ENCODE results near the gene ZP1. TPM values are rescaled to one million over a fixed set of nuclear protein-coding genes. Genes with fewer than 3 reads are reported as not detected.

The ZP1 gene
- total and polyA plus RNA-seq, 2 of the 13 experiments (the other 11 are each of a cell fraction or from before 2014, with no cell fraction given) = 0.16 TPM; not detected in 1

DNA sequence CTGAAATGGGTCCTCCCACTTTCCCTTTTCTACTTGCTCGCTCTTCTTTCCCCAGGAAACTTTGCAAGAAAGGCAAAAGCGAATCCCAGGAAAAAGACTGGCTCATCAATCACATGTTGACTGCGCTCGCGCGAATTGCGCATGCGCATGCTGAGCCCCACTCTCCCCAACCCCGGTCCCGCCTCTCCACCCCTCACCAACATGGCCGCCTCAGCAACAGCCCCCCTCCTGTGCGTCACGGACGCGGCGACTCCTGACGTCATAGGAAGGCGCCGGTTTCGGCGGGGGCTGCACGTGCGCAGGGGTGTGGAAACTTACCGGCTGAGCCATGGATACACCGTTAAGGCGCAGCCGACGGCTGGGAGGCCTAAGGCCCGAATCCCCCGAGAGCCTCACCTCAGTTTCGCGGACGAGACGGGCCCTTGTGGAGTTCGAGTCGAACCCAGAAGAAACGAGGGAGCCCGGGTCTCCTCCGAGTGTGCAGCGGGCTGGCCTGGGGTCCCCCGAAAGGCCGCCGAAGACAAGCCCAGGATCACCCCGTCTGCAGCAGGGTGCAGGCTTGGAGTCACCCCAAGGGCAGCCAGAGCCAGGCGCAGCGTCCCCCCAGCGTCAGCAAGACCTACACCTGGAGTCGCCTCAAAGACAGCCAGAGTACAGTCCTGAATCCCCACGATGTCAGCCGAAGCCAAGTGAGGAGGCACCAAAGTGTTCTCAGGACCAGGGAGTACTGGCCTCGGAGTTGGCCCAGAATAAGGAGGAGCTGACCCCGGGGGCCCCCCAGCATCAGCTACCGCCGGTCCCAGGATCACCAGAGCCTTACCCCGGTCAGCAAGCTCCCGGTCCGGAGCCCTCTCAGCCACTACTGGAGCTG is 25.3 kb upstream of the ZP1 start, which contains the start of gene CCDC86 (continued):
- peak; percentile 90 for TF ChIP-seq SATB2 (CRISPR knock-in tag; IDR thresholded peaks at IDR 0.05)
- TF ChIP-seq, protein P1, sequence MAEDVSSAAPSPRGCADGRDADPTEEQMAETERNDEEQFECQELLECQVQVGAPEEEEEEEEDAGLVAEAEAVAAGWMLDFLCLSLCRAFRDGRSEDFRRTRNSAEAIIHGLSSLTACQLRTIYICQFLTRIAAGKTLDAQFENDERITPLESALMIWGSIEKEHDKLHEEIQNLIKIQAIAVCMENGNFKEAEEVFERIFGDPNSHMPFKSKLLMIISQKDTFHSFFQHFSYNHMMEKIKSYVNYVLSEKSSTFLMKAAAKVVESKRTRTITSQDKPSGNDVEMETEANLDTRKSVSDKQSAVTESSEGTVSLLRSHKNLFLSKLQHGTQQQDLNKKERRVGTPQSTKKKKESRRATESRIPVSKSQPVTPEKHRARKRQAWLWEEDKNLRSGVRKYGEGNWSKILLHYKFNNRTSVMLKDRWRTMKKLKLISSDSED (CRISPR knock-in tag; IDR thresholded peaks at IDR 0.05) = no peak
- TF ChIP-seq RCOR2 (CRISPR knock-in tag; IDR thresholded peaks at IDR 0.05) = peak; percentile 57; the same call in 1 of the 2 replicates
- TF ChIP-seq, protein P2, sequence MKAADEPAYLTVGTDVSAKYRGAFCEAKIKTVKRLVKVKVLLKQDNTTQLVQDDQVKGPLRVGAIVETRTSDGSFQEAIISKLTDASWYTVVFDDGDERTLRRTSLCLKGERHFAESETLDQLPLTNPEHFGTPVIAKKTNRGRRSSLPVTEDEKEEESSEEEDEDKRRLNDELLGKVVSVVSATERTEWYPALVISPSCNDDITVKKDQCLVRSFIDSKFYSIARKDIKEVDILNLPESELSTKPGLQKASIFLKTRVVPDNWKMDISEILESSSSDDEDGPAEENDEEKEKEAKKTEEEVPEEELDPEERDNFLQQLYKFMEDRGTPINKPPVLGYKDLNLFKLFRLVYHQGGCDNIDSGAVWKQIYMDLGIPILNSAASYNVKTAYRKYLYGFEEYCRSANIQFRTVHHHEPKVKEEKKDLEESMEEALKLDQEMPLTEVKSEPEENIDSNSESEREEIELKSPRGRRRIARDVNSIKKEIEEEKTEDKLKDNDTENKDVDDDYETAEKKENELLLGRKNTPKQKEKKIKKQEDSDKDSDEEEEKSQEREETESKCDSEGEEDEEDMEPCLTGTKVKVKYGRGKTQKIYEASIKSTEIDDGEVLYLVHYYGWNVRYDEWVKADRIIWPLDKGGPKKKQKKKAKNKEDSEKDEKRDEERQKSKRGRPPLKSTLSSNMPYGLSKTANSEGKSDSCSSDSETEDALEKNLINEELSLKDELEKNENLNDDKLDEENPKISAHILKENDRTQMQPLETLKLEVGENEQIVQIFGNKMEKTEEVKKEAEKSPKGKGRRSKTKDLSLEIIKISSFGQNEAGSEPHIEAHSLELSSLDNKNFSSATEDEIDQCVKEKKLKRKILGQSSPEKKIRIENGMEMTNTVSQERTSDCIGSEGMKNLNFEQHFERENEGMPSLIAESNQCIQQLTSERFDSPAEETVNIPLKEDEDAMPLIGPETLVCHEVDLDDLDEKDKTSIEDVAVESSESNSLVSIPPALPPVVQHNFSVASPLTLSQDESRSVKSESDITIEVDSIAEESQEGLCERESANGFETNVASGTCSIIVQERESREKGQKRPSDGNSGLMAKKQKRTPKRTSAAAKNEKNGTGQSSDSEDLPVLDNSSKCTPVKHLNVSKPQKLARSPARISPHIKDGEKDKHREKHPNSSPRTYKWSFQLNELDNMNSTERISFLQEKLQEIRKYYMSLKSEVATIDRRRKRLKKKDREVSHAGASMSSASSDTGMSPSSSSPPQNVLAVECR (CRISPR knock-in tag; IDR thresholded peaks at IDR 0.05; ENCODE audit: borderline replicate concordance) = peak; percentile 100
- TF ChIP-seq, protein P3, sequence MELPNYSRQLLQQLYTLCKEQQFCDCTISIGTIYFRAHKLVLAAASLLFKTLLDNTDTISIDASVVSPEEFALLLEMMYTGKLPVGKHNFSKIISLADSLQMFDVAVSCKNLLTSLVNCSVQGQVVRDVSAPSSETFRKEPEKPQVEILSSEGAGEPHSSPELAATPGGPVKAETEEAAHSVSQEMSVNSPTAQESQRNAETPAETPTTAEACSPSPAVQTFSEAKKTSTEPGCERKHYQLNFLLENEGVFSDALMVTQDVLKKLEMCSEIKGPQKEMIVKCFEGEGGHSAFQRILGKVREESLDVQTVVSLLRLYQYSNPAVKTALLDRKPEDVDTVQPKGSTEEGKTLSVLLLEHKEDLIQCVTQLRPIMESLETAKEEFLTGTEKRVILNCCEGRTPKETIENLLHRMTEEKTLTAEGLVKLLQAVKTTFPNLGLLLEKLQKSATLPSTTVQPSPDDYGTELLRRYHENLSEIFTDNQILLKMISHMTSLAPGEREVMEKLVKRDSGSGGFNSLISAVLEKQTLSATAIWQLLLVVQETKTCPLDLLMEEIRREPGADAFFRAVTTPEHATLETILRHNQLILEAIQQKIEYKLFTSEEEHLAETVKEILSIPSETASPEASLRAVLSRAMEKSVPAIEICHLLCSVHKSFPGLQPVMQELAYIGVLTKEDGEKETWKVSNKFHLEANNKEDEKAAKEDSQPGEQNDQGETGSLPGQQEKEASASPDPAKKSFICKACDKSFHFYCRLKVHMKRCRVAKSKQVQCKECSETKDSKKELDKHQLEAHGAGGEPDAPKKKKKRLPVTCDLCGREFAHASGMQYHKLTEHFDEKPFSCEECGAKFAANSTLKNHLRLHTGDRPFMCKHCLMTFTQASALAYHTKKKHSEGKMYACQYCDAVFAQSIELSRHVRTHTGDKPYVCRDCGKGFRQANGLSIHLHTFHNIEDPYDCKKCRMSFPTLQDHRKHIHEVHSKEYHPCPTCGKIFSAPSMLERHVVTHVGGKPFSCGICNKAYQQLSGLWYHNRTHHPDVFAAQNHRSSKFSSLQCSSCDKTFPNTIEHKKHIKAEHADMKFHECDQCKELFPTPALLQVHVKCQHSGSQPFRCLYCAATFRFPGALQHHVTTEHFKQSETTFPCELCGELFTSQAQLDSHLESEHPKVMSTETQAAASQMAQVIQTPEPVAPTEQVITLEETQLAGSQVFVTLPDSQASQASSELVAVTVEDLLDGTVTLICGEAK (IDR thresholded peaks at IDR 0.05) = no peak
- TF ChIP-seq, protein P3 (CRISPR knock-in tag; IDR thresholded peaks at IDR 0.05) = peak; percentile 84; the same call in 1 of the 2 replicates
- TF ChIP-seq, protein P4, sequence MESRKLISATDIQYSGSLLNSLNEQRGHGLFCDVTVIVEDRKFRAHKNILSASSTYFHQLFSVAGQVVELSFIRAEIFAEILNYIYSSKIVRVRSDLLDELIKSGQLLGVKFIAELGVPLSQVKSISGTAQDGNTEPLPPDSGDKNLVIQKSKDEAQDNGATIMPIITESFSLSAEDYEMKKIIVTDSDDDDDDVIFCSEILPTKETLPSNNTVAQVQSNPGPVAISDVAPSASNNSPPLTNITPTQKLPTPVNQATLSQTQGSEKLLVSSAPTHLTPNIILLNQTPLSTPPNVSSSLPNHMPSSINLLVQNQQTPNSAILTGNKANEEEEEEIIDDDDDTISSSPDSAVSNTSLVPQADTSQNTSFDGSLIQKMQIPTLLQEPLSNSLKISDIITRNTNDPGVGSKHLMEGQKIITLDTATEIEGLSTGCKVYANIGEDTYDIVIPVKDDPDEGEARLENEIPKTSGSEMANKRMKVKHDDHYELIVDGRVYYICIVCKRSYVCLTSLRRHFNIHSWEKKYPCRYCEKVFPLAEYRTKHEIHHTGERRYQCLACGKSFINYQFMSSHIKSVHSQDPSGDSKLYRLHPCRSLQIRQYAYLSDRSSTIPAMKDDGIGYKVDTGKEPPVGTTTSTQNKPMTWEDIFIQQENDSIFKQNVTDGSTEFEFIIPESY (CRISPR knock-in tag; IDR thresholded peaks at IDR 0.05) = peak; percentile 57; the same call in 1 of the 2 replicates
- TF ChIP-seq ZNF232 (CRISPR knock-in tag; IDR thresholded peaks at IDR 0.05; ENCODE audit: borderline replicate concordance) = peak; percentile 84
- TF ChIP-seq ZNF292 (CRISPR knock-in tag; IDR thresholded peaks at IDR 0.05; ENCODE audit: borderline replicate concordance, low read depth) = no peak
- peak; percentile 51 for TF ChIP-seq PTBP1 (IDR thresholded peaks at IDR 0.05; ENCODE audit: low read depth, low read length, poor library complexity, severe bottlenecking)
